Neutrophil (primary cell): Measurements from ENCODE around the gene GIMAP5.

Experiments
- H3K27ac ChIP-seq: fragments of 200-600 bp; sonication (generic); 2 replicates; pipeline ENCODE4 v1.5.1; 2016; ENCODE audit warnings: mild to moderate bottlenecking, moderate library complexity
- H3K27me3 ChIP-seq: fragments of 200-600 bp; sonication (generic); 2 replicates; pipeline ENCODE4 v1.6.0; 2016; ENCODE audit warnings: mild to moderate bottlenecking
- H3K36me3 ChIP-seq: fragments of 200-600 bp; sonication (generic); 2 replicates; pipeline ENCODE4 v1.5.1; 2017
- H3K4me1 ChIP-seq, 2 experiments: fragments of 200-600 bp in 1 of 2; sonication (generic) in 1 of 2; 1 replicate in 1 of 2; 2 replicates in 1 of 2; pipeline versions ENCODE4 v1.5.1 to v1.6.1; 2013 to 2016; ENCODE audit warnings: low read depth in 1 of 2, low read length in 1 of 2, mild to moderate bottlenecking in 1 of 2, moderate library complexity in 1 of 2; ENCODE audit not compliant: control insufficient read depth in 1 of 2, insufficient read depth in 1 of 2
- H3K4me3 ChIP-seq, 2 experiments: fragments of 200-600 bp in 1 of 2; sonication (generic) in 1 of 2; 1 replicate in 1 of 2; 2 replicates in 1 of 2; pipeline ENCODE4 v1.5.1; 2013 to 2016; ENCODE audit warnings: low read depth in 1 of 2, low read length in 1 of 2, mild to moderate bottlenecking in 1 of 2, moderate library complexity in 1 of 2
- H3K9me3 ChIP-seq: fragments of 200-600 bp; sonication (generic); 2 replicates; pipeline ENCODE4 v1.5.1; 2016
- CTCF ChIP-seq: fragments of 200-600 bp; sonication (generic); IDR thresholded peaks from 2 replicates; pipeline ENCODE4 v1.5.1; 2016; ENCODE audit warnings: antibody characterized with exemption

Gene GIMAP5

GRCh38 chr7:150787321-150788281, 50.4 kb downstream of the GIMAP5 start:
- Histone ChIP-seq H3K27me3 (no peaks in the 10 kb centered on the region), H3K9me3 (no peaks in the 10 kb centered on the region), H3K36me3 (no peaks in the 10 kb centered on the region), H3K4me3 (no peak overlapping the region), H3K4me1 (peaks cover 23 to 36% of the 10 kb centered on the region in 2 experiments), H3K27ac (peak overlapping the region; percentile 42)
- no peak for TF ChIP-seq CTCF

GRCh38 chr7:150788474-150789269, 51.5 kb downstream of the GIMAP5 start:
- Histone ChIP-seq H3K36me3 (no peaks in the 10 kb centered on the region), H3K9me3 (no peaks in the 10 kb centered on the region), H3K4me1 (peaks cover 23 to 35% of the 10 kb centered on the region in 2 experiments), H3K4me3 (no peak overlapping the region), H3K27ac (no peak overlapping the region), H3K27me3 (no peaks in the 10 kb centered on the region)
- no peak for TF ChIP-seq CTCF

GRCh38 chr7:150790416-150791075, 53.3 kb downstream of the GIMAP5 start:
- no peak overlapping the region for H3K4me3 ChIP-seq
- H3K9me3 ChIP-seq, result no peaks in the 10 kb centered on the region
- peaks cover 15 to 19% of the 10 kb centered on the region in 2 experiments for H3K4me1 ChIP-seq
- H3K27me3 ChIP-seq, result peaks cover 13% of the 10 kb centered on the region
- no peaks in the 10 kb centered on the region for H3K36me3 ChIP-seq
- no peak overlapping the region for H3K27ac ChIP-seq
- TF ChIP-seq CTCF, result no peak

- H3K4me3 ChIP-seq, result no peak overlapping the region
- H3K36me3 ChIP-seq, result no peaks in the 10 kb centered on the region
- peaks cover 10 to 13% of the 10 kb centered on the region in 2 experiments for H3K4me1 ChIP-seq
- TF ChIP-seq CTCF, result no peak
- H3K27me3 ChIP-seq, result peaks cover 21% of the 10 kb centered on the region
- H3K9me3 ChIP-seq, result no peaks in the 10 kb centered on the region
- H3K27ac ChIP-seq, result no peak overlapping the region
Measured at GRCh38 chr7:150791304-150791703, 54.1 kb downstream of the GIMAP5 start.

GRCh38 chr7:150791746-150792452, 54.7 kb downstream of the GIMAP5 start:
- peaks cover 27% of the 10 kb centered on the region for H3K27me3 ChIP-seq
- H3K36me3 ChIP-seq, result no peaks in the 10 kb centered on the region
- H3K4me3 ChIP-seq, result no peak overlapping the region
- no peak overlapping the region for H3K27ac ChIP-seq
- no peak for TF ChIP-seq CTCF
- H3K9me3 ChIP-seq, result no peaks in the 10 kb centered on the region
- H3K4me1 ChIP-seq, result peaks cover 10 to 13% of the 10 kb centered on the region in 2 experiments
